Left hindlimb (tissue), 1 donor: Measurements from ENCODE around the gene UGT1A4.
"Not testable (repeated sequence)": the region's sequence is repeated elsewhere in the genome, so short reads cannot be mapped to it uniquely, and the experiment has no call there.

ENCODE experiments used
- DNase-seq: peaks from one replicate; pipeline ENCODE4 v3.0.0-alpha.2; 2018

The UGT1A4 gene

GRCh38 chr2:233700028-233700635 is 18.4 kb upstream of the UGT1A4 start:
- no peak for DNase-seq

- not testable (repeated sequence) for DNase-seq
Measured at GRCh38 chr2:233700842-233701241, 17.7 kb upstream of the UGT1A4 start.

GRCh38 chr2:233702238-233702637 is 16.3 kb upstream of the UGT1A4 start:
- no peak for DNase-seq

- no peak for DNase-seq
Measured at GRCh38 chr2:233705911-233706506, 12.5 kb upstream of the UGT1A4 start.

GRCh38 chr2:233706720-233707119 is 11.8 kb upstream of the UGT1A4 start:
- DNase-seq: no peak

- DNase-seq: no peak
Measured at GRCh38 chr2:233707940-233708644, 10.4 kb upstream of the UGT1A4 start.

- no peak for DNase-seq
Measured at GRCh38 chr2:233708942-233709341, 9.6 kb upstream of the UGT1A4 start.

GRCh38 chr2:233711312-233712008 is 7.1 kb upstream of the UGT1A4 start:
- peak; percentile 62 for DNase-seq

GRCh38 chr2:233712611-233713261 is 5.8 kb upstream of the UGT1A4 start, which contains the start of gene UGT1A5:
Gene UGT1A5 (plus strand): TSS chr2:233712907. CDS start chr2:233712992, 85 bp downstream.
- no peak for DNase-seq

GRCh38 chr2:233713262-233713615 is 5.3 kb upstream of the UGT1A4 start:
- no peak for DNase-seq

- no peak for DNase-seq
Measured at GRCh38 chr2:233714121-233714520, 4.4 kb upstream of the UGT1A4 start.

GRCh38 chr2:233728723-233729301 is 10.3 kb downstream of the UGT1A4 start, which contains the start of gene UGT1A3:
Gene UGT1A3 (plus strand): TSS chr2:233729042. CDS start chr2:233729127, 85 bp downstream.
- no peak for DNase-seq

- DNase-seq: not testable (repeated sequence)
Measured at GRCh38 chr2:233736868-233737653, 18.5 kb downstream of the UGT1A4 start.

- DNase-seq: no peak
Measured at GRCh38 chr2:233740870-233741269, 22.3 kb downstream of the UGT1A4 start.

- no peak for DNase-seq
Measured at GRCh38 chr2:233743464-233744259, 25.1 kb downstream of the UGT1A4 start.

GRCh38 chr2:233745073-233745755 is 26.7 kb downstream of the UGT1A4 start:
- DNase-seq: no peak

GRCh38 chr2:233745838-233746237 is 27.3 kb downstream of the UGT1A4 start:
- not testable (repeated sequence) for DNase-seq

- DNase-seq: no peak
Measured at GRCh38 chr2:233746475-233747282, 28.1 kb downstream of the UGT1A4 start.

GRCh38 chr2:233747283-233747544 is 28.7 kb downstream of the UGT1A4 start:
- no peak for DNase-seq

- not testable (repeated sequence) for DNase-seq
Measured at GRCh38 chr2:233750689-233751088, 32.2 kb downstream of the UGT1A4 start.
